ENCODE results near the gene RASGRP3. TPM values are rescaled to one million over a fixed set of nuclear protein-coding genes. Genes with fewer than 3 reads are reported as not detected.
A peak's percentile ranks its signal among the peaks of the same experiment; 100 is the strongest.

Gene RASGRP3
- total RNA-seq, 5 donors from 2014 or later (not counting 1 experiment from before 2014, with no cell fraction given): 2.7 to 7.0 (median 4.4) TPM

DNA sequence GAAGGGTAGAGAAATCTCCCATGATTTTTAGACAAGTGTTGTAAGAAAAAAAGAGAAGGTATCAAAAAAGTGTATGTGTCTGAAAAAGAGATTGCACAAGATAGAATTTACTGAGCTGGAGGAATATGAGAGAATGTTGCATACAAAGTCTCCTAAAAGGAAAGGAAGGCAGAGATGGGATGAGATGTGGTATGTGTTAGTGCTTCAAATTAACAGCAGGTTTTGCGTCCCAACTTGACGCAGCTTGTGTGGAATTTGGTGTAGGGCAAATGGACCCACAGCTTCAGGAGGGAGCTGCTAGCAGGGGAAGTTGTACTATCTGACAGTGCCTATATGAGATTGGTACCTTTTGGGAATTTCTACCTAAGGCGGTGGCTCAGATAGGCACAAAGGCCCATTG lies 9.0 kb upstream of the RASGRP3 start:
- H3K4me1 Mint-ChIP-seq: no peaks in the 10 kb centered on the region
- no peak overlapping the region for H3K27ac Mint-ChIP-seq
- H3K27me3 Mint-ChIP-seq: no peaks in the 10 kb centered on the region
- H3K36me3 Mint-ChIP-seq: no peaks in the 10 kb centered on the region
- Histone ChIP-seq H3K4me1 (ENCODE audit: control insufficient read depth in 1 of 2, extremely low read depth in 1 of 2, insufficient read depth in 2 of 2, low read length in 2 of 2) (no peaks in the 10 kb centered on the region), H3K36me3 (ENCODE audit: control insufficient read depth in 2 of 2, extremely low read depth in 1 of 2, insufficient read depth in 1 of 2, low read length in 1 of 2) (no peaks in the 10 kb centered on the region), H3K9me3 (no peaks in the 10 kb centered on the region), H3K4me3 (ENCODE audit: control insufficient read depth in 1 of 2, extremely low read depth in 1 of 2, low read length in 1 of 2) (no peak overlapping the region), H3K27ac (ENCODE audit: low read length) (no peak overlapping the region), H3K27me3 (replicated peaks in 1 of 2; ENCODE audit: control insufficient read depth in 2 of 2, extremely low read depth in 1 of 2, insufficient read depth in 2 of 2, low read length in 1 of 2) (no peaks in the 10 kb centered on the region)
- H3K4me3 Mint-ChIP-seq: no peak overlapping the region
- WGBS (ENCODE audit: insufficient coverage): 95% methylated on average over 2 of the region's 3 CpGs
- ChIA-PET POLR2A (no interaction called here), CTCF (interaction anchor here in 1 of 2 donors (1.0 kb wide), 1 partner anchor 8 kb away, joined by 4 read pairs; no protein-coding TSS in a partner anchor)
- no peaks in the 10 kb centered on the region for H3K9me3 Mint-ChIP-seq
- ATAC-seq (replicated peaks in 1 of 4) (no peak), DNase-seq (no peak)

DNA sequence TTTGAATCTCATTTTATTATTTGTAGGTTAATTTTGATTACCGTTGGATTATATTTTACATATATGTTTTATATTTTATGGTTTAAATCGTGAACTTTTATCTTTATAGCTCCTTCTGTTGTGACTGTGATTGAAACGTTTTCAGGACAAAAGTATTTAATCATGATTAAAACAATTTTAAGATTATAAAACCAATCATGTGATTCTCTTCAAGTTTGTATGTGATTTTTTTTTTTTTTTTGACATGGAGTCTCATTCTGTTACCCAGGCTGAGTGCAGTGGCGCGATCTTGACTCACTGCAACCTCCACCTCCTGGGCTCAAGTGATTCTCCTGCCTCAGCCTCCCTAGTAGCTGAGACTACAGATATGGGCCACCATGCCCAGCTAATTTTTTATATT lies 7.2 kb upstream of the RASGRP3 start:
- ChIA-PET CTCF (interaction anchor here (0.7 kb wide), 2 partner anchors 114 to 481 kb away, joined by 3 to 4 read pairs; no protein-coding TSS in a partner anchor), POLR2A (interaction anchor here in 1 of 2 donors (0.7 kb wide), 1 partner anchor 126 kb away, joined by 4 read pairs; no protein-coding TSS in a partner anchor)
- Mint-ChIP-seq H3K27me3 (no peaks in the 10 kb centered on the region), H3K4me1 (peaks cover 0 to 5% (median 0%) of the 10 kb centered on the region in 3 donors), H3K36me3 (no peaks in the 10 kb centered on the region), H3K27ac (no peak overlapping the region), H3K4me3 (no peak overlapping the region), H3K9me3 (no peaks in the 10 kb centered on the region)
- no peaks in the 10 kb centered on the region for H3K4me1 ChIP-seq (ENCODE audit: control insufficient read depth in 1 of 2, extremely low read depth in 1 of 2, insufficient read depth in 2 of 2, low read length in 2 of 2)
- H3K27me3 ChIP-seq (replicated peaks in 1 of 2; ENCODE audit: control insufficient read depth in 2 of 2, extremely low read depth in 1 of 2, insufficient read depth in 2 of 2, low read length in 1 of 2): no peaks in the 10 kb centered on the region
- no peak for DNase-seq
- H3K9me3 ChIP-seq: no peaks in the 10 kb centered on the region
- no peak overlapping the region for H3K4me3 ChIP-seq (ENCODE audit: control insufficient read depth in 1 of 2, extremely low read depth in 1 of 2, low read length in 1 of 2)
- H3K27ac ChIP-seq (ENCODE audit: low read length): no peak overlapping the region
- no peak for ATAC-seq (replicated peaks in 1 of 4)
- no peaks in the 10 kb centered on the region for H3K36me3 ChIP-seq (ENCODE audit: control insufficient read depth in 2 of 2, extremely low read depth in 1 of 2, insufficient read depth in 1 of 2, low read length in 1 of 2)
- WGBS (ENCODE audit: insufficient coverage): no CpG with 5 or more reads among the region's 5 CpGs

DNA sequence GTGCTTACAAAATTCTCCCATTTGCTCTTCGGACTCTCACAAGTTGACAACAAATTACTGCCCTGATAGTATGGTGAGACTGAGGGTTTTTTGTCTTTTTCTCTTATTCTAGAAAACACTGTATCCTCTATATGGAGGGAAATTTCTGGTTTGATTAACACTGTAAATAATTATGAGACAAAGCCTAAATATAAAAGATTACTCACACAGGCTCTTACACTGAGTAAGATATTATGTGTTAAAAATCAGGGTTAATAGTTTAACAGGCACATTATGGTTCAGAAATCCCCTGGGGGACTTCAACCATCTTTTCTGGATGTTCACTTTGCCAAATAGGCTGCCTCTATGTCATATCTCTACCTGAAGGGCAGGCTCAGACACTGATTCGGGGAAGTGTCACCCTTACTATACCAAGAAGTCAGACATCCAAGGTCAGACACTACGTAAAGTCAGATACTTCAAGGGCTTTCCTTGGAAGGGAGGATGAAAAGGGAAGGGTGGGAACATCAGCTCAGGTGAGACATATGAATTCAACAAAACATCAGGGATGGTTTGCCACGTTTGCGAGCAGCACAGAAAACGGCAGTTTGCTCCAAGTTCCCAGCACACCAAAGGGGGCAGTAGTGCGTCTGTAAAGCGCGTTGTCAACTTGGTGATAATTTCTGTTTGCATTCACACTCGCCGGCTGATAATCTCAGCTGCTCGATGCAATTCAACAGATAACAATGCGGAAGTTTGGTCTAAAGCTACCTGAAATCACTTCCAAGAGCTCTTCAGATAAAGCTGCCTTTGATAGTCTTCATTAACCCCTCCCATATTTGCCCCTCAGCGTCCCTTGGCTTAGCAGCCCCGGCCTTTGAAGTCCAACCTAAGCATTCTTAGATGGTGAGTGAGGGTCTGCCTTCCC lies 972 bp upstream of the RASGRP3 start:
- no peaks in the 10 kb centered on the region for H3K27me3 ChIP-seq (replicated peaks in 1 of 2; ENCODE audit: control insufficient read depth in 2 of 2, extremely low read depth in 1 of 2, insufficient read depth in 2 of 2, low read length in 1 of 2)
- DNase-seq: peak; percentile 56 to 93 (median 81)
- WGBS (ENCODE audit: insufficient coverage): 0% methylated on average over 10 of the region's 15 CpGs
- Mint-ChIP-seq H3K4me3 (peak overlapping the region; percentile 89 to 96 (median 95)), H3K27ac (peak overlapping the region; percentile 98 to 99), H3K4me1 (peaks cover 31 to 50% (median 41%) of the 10 kb centered on the region in 3 donors), H3K27me3 (no peaks in the 10 kb centered on the region), H3K36me3 (no peaks in the 10 kb centered on the region), H3K9me3 (no peaks in the 10 kb centered on the region)
- peak; percentile 77 to 83 (median 80) for ATAC-seq (replicated peaks in 1 of 4)
- no peaks in the 10 kb centered on the region for H3K36me3 ChIP-seq (ENCODE audit: control insufficient read depth in 2 of 2, extremely low read depth in 1 of 2, insufficient read depth in 1 of 2, low read length in 1 of 2)
- H3K4me3 ChIP-seq (ENCODE audit: control insufficient read depth in 1 of 2, extremely low read depth in 1 of 2, low read length in 1 of 2): peak overlapping the region; percentile 69 to 95
- peak overlapping the region; percentile 93 for H3K27ac ChIP-seq (ENCODE audit: low read length)
- CTCF ChIA-PET: interaction anchor here (0.6 to 3.0 kb wide), 17 partner anchors 8 to 620 kb away, joined by 3 to 39 read pairs (median 4); partner anchors contain the start of gene FAM98A (in 2 of the 2)
- H3K4me1 ChIP-seq (ENCODE audit: control insufficient read depth in 1 of 2, extremely low read depth in 1 of 2, insufficient read depth in 2 of 2, low read length in 2 of 2): peaks cover 14 to 16% of the 10 kb centered on the region in 2 experiments
- POLR2A ChIA-PET: interaction anchor here in 1 of 2 donors (0.8 to 1.0 kb wide), 4 partner anchors 18 to 124 kb away, joined by 4 to 6 read pairs (median 4); partner anchors contain the start of gene FAM98A
- no peaks in the 10 kb centered on the region for H3K9me3 ChIP-seq

DNA sequence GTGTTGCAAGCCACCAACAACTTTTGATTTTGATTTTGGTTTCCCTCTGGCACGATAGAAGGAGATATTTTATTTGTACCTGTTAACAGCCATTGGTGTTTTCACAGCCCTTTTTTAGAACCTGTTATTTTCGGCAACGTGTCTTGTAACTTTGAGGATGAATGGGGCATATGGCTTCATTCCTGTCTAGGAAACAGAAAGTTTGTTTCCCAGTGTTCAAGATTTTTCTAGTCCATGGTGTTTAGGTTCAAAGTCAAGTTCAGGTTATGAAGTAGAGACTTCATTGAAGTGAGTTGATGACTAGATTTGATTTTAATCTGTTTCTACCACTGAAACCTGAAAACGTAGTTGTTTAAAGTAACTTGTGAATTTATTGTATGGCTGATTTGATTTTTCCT lies 343 bp downstream of the RASGRP3 start:
- DNase-seq (no peak), ATAC-seq (replicated peaks in 1 of 4) (no peak)
- Histone ChIP-seq H3K27me3 (replicated peaks in 1 of 2; ENCODE audit: control insufficient read depth in 2 of 2, extremely low read depth in 1 of 2, insufficient read depth in 2 of 2, low read length in 1 of 2) (no peaks in the 10 kb centered on the region), H3K27ac (ENCODE audit: low read length) (peak overlapping the region; percentile 93), H3K4me1 (ENCODE audit: control insufficient read depth in 1 of 2, extremely low read depth in 1 of 2, insufficient read depth in 2 of 2, low read length in 2 of 2) (peaks cover 14 to 16% of the 10 kb centered on the region in 2 experiments), H3K9me3 (no peaks in the 10 kb centered on the region), H3K36me3 (ENCODE audit: control insufficient read depth in 2 of 2, extremely low read depth in 1 of 2, insufficient read depth in 1 of 2, low read length in 1 of 2) (no peaks in the 10 kb centered on the region), H3K4me3 (ENCODE audit: control insufficient read depth in 1 of 2, extremely low read depth in 1 of 2, low read length in 1 of 2) (peak overlapping the region; percentile 69 to 95)
- ChIA-PET POLR2A (interaction anchor here in 1 of 2 donors (0.6 to 1.0 kb wide), 2 partner anchors 123 to 1093 kb away, joined by 4 to 5 read pairs; partner anchors contain the start of gene FAM98A), CTCF (interaction anchor here (1.1 to 3.0 kb wide), 5 partner anchors 11 to 122 kb away, joined by 3 to 39 read pairs (median 8); partner anchors contain the start of gene FAM98A (in 1 of the 2))
- Mint-ChIP-seq H3K36me3 (no peaks in the 10 kb centered on the region), H3K27ac (peak overlapping the region; percentile 98 to 99), H3K4me3 (peak overlapping the region; percentile 89 to 96 (median 95)), H3K9me3 (no peaks in the 10 kb centered on the region), H3K27me3 (no peaks in the 10 kb centered on the region), H3K4me1 (peaks cover 36 to 53% (median 45%) of the 10 kb centered on the region in 3 donors)
- WGBS (ENCODE audit: insufficient coverage): 0% methylated on average over 3 of the region's 4 CpGs

DNA sequence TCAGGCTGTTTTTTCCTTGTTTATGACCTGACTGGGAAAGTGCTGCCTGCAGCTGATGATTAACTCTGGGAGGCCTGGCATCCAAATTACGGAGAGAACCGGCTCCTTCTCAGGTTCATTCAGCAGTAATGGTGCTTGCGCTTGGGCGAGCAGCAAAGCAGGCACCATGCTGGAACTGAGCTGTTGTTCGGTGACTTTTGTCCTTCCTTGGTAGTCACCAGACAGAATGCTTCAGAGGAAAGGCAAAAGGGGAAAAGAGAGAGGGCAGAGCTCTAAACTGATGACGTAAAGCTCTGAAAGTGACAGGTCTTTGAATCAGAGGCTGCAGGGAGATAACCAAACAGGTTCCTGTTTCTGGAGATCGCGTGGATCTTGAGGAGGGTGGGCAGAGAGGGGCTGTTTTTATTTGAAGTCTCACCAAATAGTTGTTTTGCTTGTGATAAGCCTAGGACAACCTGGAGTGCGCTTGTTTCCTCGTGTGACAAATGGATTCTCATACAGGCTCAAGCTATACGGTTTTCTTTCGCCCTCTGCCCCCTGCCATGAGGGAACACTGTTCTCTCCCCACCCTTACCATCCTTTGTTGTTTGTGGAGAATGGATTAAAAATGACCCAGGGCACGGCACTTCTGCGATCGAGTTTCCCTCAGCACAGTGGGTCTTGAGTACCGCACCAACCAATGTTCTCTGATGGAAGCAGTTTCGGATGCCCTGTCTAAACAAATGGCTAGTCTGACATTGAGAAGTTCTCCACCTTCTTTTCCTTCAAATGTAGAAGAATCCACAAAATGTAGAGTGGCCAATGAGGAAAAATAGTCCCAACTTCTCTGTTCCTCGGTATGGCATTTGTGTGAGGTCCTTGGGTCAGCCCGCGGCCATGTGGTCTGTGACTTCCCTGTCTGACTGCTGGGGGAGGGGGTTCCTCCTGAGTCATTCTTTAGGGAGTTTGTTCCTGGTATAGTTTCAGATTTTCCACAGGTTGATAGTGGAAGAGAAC lies 1.3 kb downstream of the RASGRP3 start:
- H3K4me1 Mint-ChIP-seq: peaks cover 36 to 53% (median 45%) of the 10 kb centered on the region in 3 donors
- H3K27ac Mint-ChIP-seq: peak overlapping the region; percentile 98 to 99
- Histone ChIP-seq H3K4me1 (ENCODE audit: control insufficient read depth in 1 of 2, extremely low read depth in 1 of 2, insufficient read depth in 2 of 2, low read length in 2 of 2) (peaks cover 14 to 16% of the 10 kb centered on the region in 2 experiments), H3K36me3 (ENCODE audit: control insufficient read depth in 2 of 2, extremely low read depth in 1 of 2, insufficient read depth in 1 of 2, low read length in 1 of 2) (no peaks in the 10 kb centered on the region), H3K27me3 (replicated peaks in 1 of 2; ENCODE audit: control insufficient read depth in 2 of 2, extremely low read depth in 1 of 2, insufficient read depth in 2 of 2, low read length in 1 of 2) (no peaks in the 10 kb centered on the region), H3K4me3 (ENCODE audit: control insufficient read depth in 1 of 2, extremely low read depth in 1 of 2, low read length in 1 of 2) (peak overlapping the region in 1 of 2 donors; percentile 69), H3K27ac (ENCODE audit: low read length) (peak overlapping the region; percentile 93), H3K9me3 (no peaks in the 10 kb centered on the region)
- H3K36me3 Mint-ChIP-seq: peaks cover 5% of the 10 kb centered on the region
- DNase-seq (peak in 5 of 35 experiments; percentile 5 to 30 (median 10)), ATAC-seq (replicated peaks in 1 of 4) (no peak)
- peak overlapping the region; percentile 89 to 96 (median 95) for H3K4me3 Mint-ChIP-seq
- H3K27me3 Mint-ChIP-seq: no peaks in the 10 kb centered on the region
- no peaks in the 10 kb centered on the region for H3K9me3 Mint-ChIP-seq
- ChIA-PET CTCF (interaction anchor here in 1 of 2 donors (0.5 to 3.0 kb wide), 4 partner anchors 94 to 978 kb away, joined by 3 to 39 read pairs (median 4); no protein-coding TSS in a partner anchor), POLR2A (interaction anchor here in 1 of 2 donors (1.0 kb wide), 1 partner anchor 122 kb away, joined by 4 read pairs; the partner anchor contains the start of gene FAM98A)
- WGBS (ENCODE audit: insufficient coverage): 74% methylated on average over 10 of the region's 20 CpGs

All from T-cell (primary cell).